SK-N-SH (cell line): ENCODE measurements around the gene RREB1. TPM values are rescaled to one million over a fixed set of nuclear protein-coding genes. Genes with fewer than 3 reads are reported as not detected.
"Not testable (repeated sequence)": the region's sequence is repeated elsewhere in the genome, so short reads cannot be mapped to it uniquely, and the experiment has no call there.

ENCODE experiments used
- CTCF ChIA-PET: fragments of 300-600, 350-600 bp; formaldehyde crosslinking; extraction: SDS; loops from one replicate; lab custom pipeline; 2021; lab: Yijun Ruan, JAX
- POLR2A ChIA-PET: fragments of 350-600 bp; sonication (Branson Sonifier 250); formaldehyde crosslinking; extraction: SDS; loops from one replicate; lab custom pipeline; 2020; ENCODE audit warnings: antibody characterized with exemption, inconsistent platforms; lab: Yijun Ruan, JAX
- DNase-seq: peaks from one replicate; pipeline ENCODE4 v3.0.0; 2012
- H2AFZ ChIP-seq: fragments of 200-600 bp; sonication (generic); 2 replicates; pipeline ENCODE4 v1.8.1; 2016; ENCODE audit warnings: antibody characterized with exemption, mild to moderate bottlenecking, low read depth
- H3F3A ChIP-seq: fragments of 200-600 bp; sonication (generic); replicated peaks from 2 replicates; pipeline ENCODE3; 2016; ENCODE audit warnings: antibody characterized with exemption, mild to moderate bottlenecking; ENCODE audit not compliant: insufficient read depth
- H3K27ac ChIP-seq, 2 experiments: fragments of 200-500 bp in 1 of 2; fragments of 200-600 bp in 1 of 2; sonication (Bioruptor generic) in 1 of 2; sonication (generic), shearing (Covaris generic) in 1 of 2; 2 replicates each; pipeline versions ENCODE4 v1.5.1 to v1.6.1; 2014 to 2016; ENCODE audit warnings: low read depth in 2 of 2, inconsistent platforms in 1 of 2, low read length in 1 of 2, mild to moderate bottlenecking in 1 of 2, mixed read lengths in 1 of 2
- H3K27me3 ChIP-seq: fragments of 200-600 bp; sonication (generic), shearing (Covaris generic); 2 replicates; pipeline ENCODE4 v1.6.1; 2016; ENCODE audit warnings: mixed run types; ENCODE audit not compliant: insufficient read depth
- H3K36me3 ChIP-seq, 2 experiments: fragments of 200-500 bp in 1 of 2; fragments of 200-600 bp in 1 of 2; sonication (Bioruptor generic) in 1 of 2; sonication (generic) in 1 of 2; replicated peaks in 1 of 2; 2 replicates each; pipeline versions ENCODE3 to v1.5.1; 2014 to 2016; ENCODE audit warnings: low read length in 1 of 2, mild to moderate bottlenecking in 1 of 2; ENCODE audit not compliant: insufficient read depth in 2 of 2, control insufficient read depth in 1 of 2
- H3K4me1 ChIP-seq, 2 experiments: fragments of 200-500 bp in 1 of 2; fragments of 200-600 bp in 1 of 2; sonication (Bioruptor generic) in 1 of 2; sonication (generic), shearing (Covaris generic) in 1 of 2; 2 replicates each; pipeline versions ENCODE4 v1.5.1 to v1.6.1; 2014 to 2016; ENCODE audit warnings: low read depth in 1 of 2, low read length in 1 of 2, mixed run types in 1 of 2; ENCODE audit not compliant: insufficient read depth in 2 of 2, control insufficient read depth in 1 of 2
- H3K4me2 ChIP-seq: fragments of 200-600 bp; sonication (generic), shearing (Covaris generic); 2 replicates; pipeline ENCODE4 v1.6.1; 2017; ENCODE audit warnings: mixed run types
- H3K4me3 ChIP-seq, 2 experiments: fragments of 200-500 bp in 1 of 2; fragments of 200-600 bp in 1 of 2; sonication (Bioruptor generic) in 1 of 2; sonication (generic), shearing (Covaris generic) in 1 of 2; 2 replicates each; pipeline versions ENCODE4 v1.5.1 to v1.8.1; 2014 to 2016; ENCODE audit warnings: low read depth in 2 of 2, inconsistent platforms in 1 of 2, low read length in 1 of 2, mild to moderate bottlenecking in 1 of 2, mixed read lengths in 1 of 2, moderate library complexity in 1 of 2
- H3K79me2 ChIP-seq: fragments of 200-600 bp; sonication (generic); 2 replicates; pipeline ENCODE4 v1.8.1; 2017; ENCODE audit warnings: mild to moderate bottlenecking; ENCODE audit not compliant: insufficient read depth
- H3K9ac ChIP-seq: fragments of 200-600 bp; sonication (generic); 2 replicates; pipeline ENCODE4 v1.6.1; 2017; ENCODE audit warnings: mixed run types
- H3K9me2 ChIP-seq: fragments of 200-600 bp; sonication (generic); 2 replicates; pipeline ENCODE4 v1.6.1; 2017; ENCODE audit warnings: mixed run types
- H3K9me3 ChIP-seq: fragments of 200-600 bp; sonication (generic); 2 replicates; pipeline ENCODE4 v1.6.1; 2017; ENCODE audit warnings: mixed run types, mild to moderate bottlenecking, moderate library complexity
- H4K20me1 ChIP-seq: fragments of 200-600 bp; sonication (generic); 2 replicates; pipeline ENCODE4 v1.6.1; 2017; ENCODE audit warnings: mild to moderate bottlenecking, mixed run types; ENCODE audit not compliant: insufficient read depth
- ELF1 ChIP-seq: IDR thresholded peaks from 2 replicates; pipeline ENCODE4 v1.4.0; 2012
- FOXM1 ChIP-seq: IDR thresholded peaks from 2 replicates; pipeline ENCODE4 v1.4.0; 2012; ENCODE audit warnings: low read depth, mild to moderate bottlenecking
- MAX ChIP-seq: IDR thresholded peaks from 2 replicates; pipeline ENCODE4 v1.4.0; 2012; ENCODE audit warnings: low read depth
- MEF2A ChIP-seq: IDR thresholded peaks from 2 replicates; pipeline ENCODE4 v1.4.0; 2012; ENCODE audit warnings: low read depth, borderline replicate concordance
- MXI1 ChIP-seq: IDR thresholded peaks from 2 replicates; pipeline ENCODE4 v1.6.1; 2012; ENCODE audit warnings: mild to moderate bottlenecking, low read depth, low read length, improper control_type of control experiment
- NRF1 ChIP-seq: IDR thresholded peaks from 2 replicates; pipeline ENCODE4 v1.6.1; 2012; ENCODE audit warnings: low read depth, mild to moderate bottlenecking, low read length
- POLR2AphosphoS5 ChIP-seq: IDR thresholded peaks from 2 replicates; pipeline ENCODE4 v1.6.1; 2012; ENCODE audit warnings: low read depth, low read length
- RAD21 ChIP-seq: IDR thresholded peaks from 2 replicates; pipeline ENCODE4 v1.6.1; 2012; ENCODE audit warnings: mild to moderate bottlenecking, low read length
- REST ChIP-seq: IDR thresholded peaks from 2 replicates; pipeline ENCODE4 v1.6.1; 2012; ENCODE audit warnings: mild to moderate bottlenecking, low read depth, low read length, moderate library complexity
- RFX5 ChIP-seq: IDR thresholded peaks from 2 replicates; pipeline ENCODE4 v1.6.1; 2012; ENCODE audit warnings: mild to moderate bottlenecking, improper control_type of control experiment, low read length
- SIN3A ChIP-seq: IDR thresholded peaks from 2 replicates; pipeline ENCODE4 v1.6.1; 2012; ENCODE audit warnings: low read depth, mild to moderate bottlenecking, low read length, moderate library complexity, borderline replicate concordance
- SMC3 ChIP-seq: IDR thresholded peaks from 2 replicates; pipeline ENCODE4 v1.6.1; 2012; ENCODE audit warnings: low read depth, low read length, improper control_type of control experiment
- TAF1 ChIP-seq: IDR thresholded peaks from 2 replicates; pipeline ENCODE4 v1.6.1; 2012; ENCODE audit warnings: low read depth, mild to moderate bottlenecking, low read length, moderate library complexity, borderline replicate concordance
- WGBS: methylation state at CpG from one replicate; pipeline ENCODE4 v1.1.6; 2017; ENCODE audit warnings: low lambda C conversion rate; 5-methylcytosine and 5-hydroxymethylcytosine counted together
- polyA plus RNA-seq, 3 experiments: library from polyadenylated mRNA; depleted of rRNA; stranded (reverse); fragments of >200 nt; gene quantifications; 2 replicates each; pipeline ENCODE4 v1.2.3, GENCODE V29; 2012

The RREB1 gene
- polyA plus RNA-seq, 1 of the 3 experiments (the other 2 are of a cell fraction), result 2.0 TPM

- no peak for TF ChIP-seq REST
- 86% methylated on average over 16 of the region's 16 CpGs for WGBS
- no peak overlapping the region for H3K4me3 ChIP-seq
- no peak overlapping the region for H2AFZ ChIP-seq
- H3K27ac ChIP-seq, result no peak overlapping the region
- H3K4me2 ChIP-seq, result no peak overlapping the region
- H3F3A ChIP-seq, result no peaks in the 10 kb centered on the region
- no peaks in the 10 kb centered on the region for H3K27me3 ChIP-seq
- ChIA-PET POLR2A (no interaction called here), CTCF (interaction anchor here (1.3 to 4.5 kb wide), 2 partner anchors 13 to 586 kb away, joined by 4 to 28 read pairs; no protein-coding TSS in a partner anchor)
- H3K79me2 ChIP-seq, result no peaks in the 10 kb centered on the region
- no peaks in the 10 kb centered on the region for H4K20me1 ChIP-seq
- H3K9ac ChIP-seq, result no peak overlapping the region
- H3K4me1 ChIP-seq, result peaks cover 3 to 15% of the 10 kb centered on the region in 2 experiments; a peak in 2 of 4 replicates
- H3K36me3 ChIP-seq, result no peaks in the 10 kb centered on the region
- no peaks in the 10 kb centered on the region for H3K9me3 ChIP-seq
- no peaks in the 10 kb centered on the region for H3K9me2 ChIP-seq
- no peak for DNase-seq
Measured at GRCh38 chr6:7262746-7263518, 155.2 kb downstream of the RREB1 start.

GRCh38 chr6:7263519-7263805, 155.7 kb downstream of the RREB1 start:
- DNase-seq, H3F3A ChIP-seq, H4K20me1 ChIP-seq, H3K9me3 ChIP-seq, H3K36me3 ChIP-seq, POLR2A ChIA-PET, H3K79me2 ChIP-seq, H3K27ac ChIP-seq, H3K4me3 ChIP-seq, H3K9me2 ChIP-seq, H3K9ac ChIP-seq, H3K27me3 ChIP-seq, H2AFZ ChIP-seq, H3K4me2 ChIP-seq: not testable (repeated sequence)
- CTCF ChIA-PET, result interaction anchor here (3.9 kb wide), 1 partner anchor 12 kb away, joined by 23 read pairs; no protein-coding TSS in a partner anchor
- H3K4me1 ChIP-seq, result peaks cover 6 to 18% of the 10 kb centered on the region in 2 experiments; a peak in 2 of 4 replicates
- 93% methylated on average over 9 of the region's 9 CpGs for WGBS

- Histone ChIP-seq H3F3A (no peaks in the 10 kb centered on the region), H3K79me2 (no peaks in the 10 kb centered on the region), H3K9me3 (no peaks in the 10 kb centered on the region), H2AFZ (no peak overlapping the region), H3K4me3 (no peak overlapping the region), H3K4me1 (peaks cover 6 to 18% of the 10 kb centered on the region in 2 experiments; a peak in 2 of 4 replicates), H3K27me3 (no peaks in the 10 kb centered on the region), H4K20me1 (no peaks in the 10 kb centered on the region), H3K36me3 (no peaks in the 10 kb centered on the region), H3K27ac (no peak overlapping the region), H3K9me2 (no peaks in the 10 kb centered on the region), H3K4me2 (no peak overlapping the region), H3K9ac (no peak overlapping the region)
- 90% methylated on average over 15 of the region's 15 CpGs for WGBS
- CTCF ChIA-PET, result interaction anchor here (3.9 kb wide), 1 partner anchor 11 kb away, joined by 23 read pairs; no protein-coding TSS in a partner anchor
- POLR2A ChIA-PET, result no interaction called here
- no peak for DNase-seq
- TF ChIP-seq MEF2A (no peak), TAF1 (no peak), FOXM1 (no peak), SIN3A (no peak), MXI1 (no peak), MAX (no peak), POLR2AphosphoS5 (no peak), RAD21 (no peak), NRF1 (no peak), REST (no peak), ELF1 (no peak), SMC3 (no peak), RFX5 (no peak)
Measured at GRCh38 chr6:7264041-7264440, 156.3 kb downstream of the RREB1 start.
